Stromal cell of bone marrow (primary cell): ENCODE data around the gene NUP88.
"Not testable (repeated sequence)": the region's sequence is repeated elsewhere in the genome, so short reads cannot be mapped to it uniquely, and the experiment has no call there.

Experiments
- DNase-seq: peaks from one replicate; pipeline ENCODE4 v3.0.0-alpha.2; 2012; ENCODE audit warnings: low read depth

Gene NUP88

DNA sequence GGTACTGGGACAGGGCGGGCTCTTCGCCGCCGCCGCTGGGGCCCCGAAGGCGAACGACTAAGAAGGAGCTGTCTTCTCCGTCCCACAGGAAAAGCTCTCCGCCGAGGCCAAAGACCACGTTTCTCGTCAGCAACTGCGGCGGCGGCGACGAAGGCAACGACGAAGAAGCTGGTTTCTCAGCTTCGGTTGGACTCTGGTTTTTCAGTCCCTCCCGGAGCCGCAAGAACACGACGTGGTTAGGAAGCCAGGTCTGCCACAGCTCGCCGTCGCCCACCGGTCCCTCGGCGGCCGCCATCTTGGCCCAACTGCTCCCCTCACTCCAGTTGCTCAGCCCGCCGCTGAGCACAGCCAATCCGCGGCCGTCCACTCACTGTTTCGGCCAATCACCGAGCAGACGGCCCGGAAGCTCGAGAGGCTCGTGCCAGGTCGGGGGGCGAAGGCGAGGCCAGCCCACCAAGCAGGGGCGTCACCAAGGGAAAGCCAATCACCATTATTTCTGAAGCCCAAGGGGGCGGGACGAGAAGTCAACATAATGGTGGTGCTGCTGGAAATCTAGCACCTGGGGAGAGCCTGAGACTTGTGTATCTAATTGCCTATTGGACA, at the start of gene NUP88:
Gene NUP88, minus strand, starts transcription at position 307 of the 603 bp plus-strand sequence. Its CDS starts 12 bp downstream, at position 295.
- DNase-seq = peak; percentile 94

GRCh38 chr17:5468075-5468473, 48.6 kb upstream of the NUP88 start:
- DNase-seq = no peak

DNA sequence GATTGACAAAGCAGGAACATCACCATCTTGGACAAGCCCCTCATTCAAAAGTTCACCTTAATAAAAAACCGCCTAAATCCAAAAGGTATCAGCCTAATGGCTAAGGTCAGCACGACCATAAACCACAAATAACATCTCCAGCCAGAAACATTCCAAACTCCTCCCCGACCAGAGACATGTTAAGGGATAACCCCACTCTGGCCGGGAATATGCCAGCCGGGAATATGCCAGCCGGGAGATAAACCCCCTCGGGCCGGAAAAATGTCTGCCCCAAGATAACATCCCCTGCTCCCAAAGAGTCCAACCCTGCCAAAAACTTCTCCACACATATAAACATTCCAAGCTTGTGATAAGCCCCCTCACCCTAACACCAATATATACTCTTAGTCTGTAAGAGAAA, 48.0 kb upstream of the NUP88 start:
- DNase-seq = no peak

- DNase-seq = no peak
Measured at GRCh38 chr17:5466295-5466694, 46.8 kb upstream of the NUP88 start.

DNA sequence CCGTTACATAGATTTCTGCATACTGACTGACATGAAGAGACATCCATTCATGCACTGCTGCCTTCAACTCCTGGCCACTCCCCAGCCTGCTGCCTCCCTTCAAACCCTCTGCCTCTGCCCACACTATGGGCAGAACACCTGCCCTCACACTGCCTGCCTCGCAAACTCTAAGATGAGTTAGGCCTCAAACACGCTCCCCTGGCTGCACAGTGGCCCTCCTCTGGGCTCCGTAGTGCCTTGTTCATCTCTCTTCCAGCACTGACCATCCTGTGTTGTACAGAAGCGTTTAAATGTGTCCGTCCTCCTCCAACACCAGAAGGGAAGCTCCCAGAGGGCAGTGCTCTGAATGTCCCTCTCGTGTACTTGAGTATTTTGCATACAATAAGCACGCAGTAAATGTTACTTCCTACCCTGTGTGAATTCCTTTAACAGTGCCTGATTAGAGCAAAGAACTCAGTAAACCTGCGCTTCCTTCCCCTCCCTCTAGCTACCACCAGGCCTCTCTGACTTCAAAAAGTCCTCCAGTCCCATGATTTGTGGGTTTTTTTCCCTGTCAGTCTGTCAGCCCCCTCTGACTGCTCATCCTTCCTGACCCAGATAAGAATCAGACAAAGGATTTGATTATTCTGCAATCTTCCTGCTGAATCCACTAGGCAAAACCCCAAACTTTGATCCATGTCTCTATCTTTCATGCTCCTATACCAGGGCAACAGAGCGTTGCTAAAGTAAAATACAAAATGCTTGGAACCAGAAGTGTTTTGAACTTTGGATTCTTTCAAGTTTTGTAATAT, 45.5 kb upstream of the NUP88 start:
- no peak for DNase-seq

GRCh38 chr17:5446786-5447185, 27.3 kb upstream of the NUP88 start:
- no peak for DNase-seq

DNA sequence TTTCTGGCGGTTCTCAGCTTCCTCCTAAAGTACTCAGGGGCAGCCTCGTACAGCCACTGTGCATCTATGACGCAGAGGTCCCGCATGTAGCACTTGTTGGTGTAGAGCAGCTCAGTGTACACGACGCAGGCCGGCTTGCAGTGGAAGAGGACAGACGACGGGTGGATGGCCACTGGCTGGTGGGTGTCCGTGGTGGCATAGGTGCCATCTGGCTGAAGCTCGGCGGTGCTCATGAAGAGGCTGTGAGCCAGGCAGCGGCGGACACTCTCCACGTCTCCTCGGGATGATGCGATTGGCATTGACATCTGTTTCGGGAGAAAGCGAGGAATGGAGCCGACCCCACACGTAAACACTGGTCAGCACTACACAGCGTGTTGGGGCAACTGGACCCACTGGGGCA, 24.7 kb upstream of the NUP88 start:
- DNase-seq = no peak

DNA sequence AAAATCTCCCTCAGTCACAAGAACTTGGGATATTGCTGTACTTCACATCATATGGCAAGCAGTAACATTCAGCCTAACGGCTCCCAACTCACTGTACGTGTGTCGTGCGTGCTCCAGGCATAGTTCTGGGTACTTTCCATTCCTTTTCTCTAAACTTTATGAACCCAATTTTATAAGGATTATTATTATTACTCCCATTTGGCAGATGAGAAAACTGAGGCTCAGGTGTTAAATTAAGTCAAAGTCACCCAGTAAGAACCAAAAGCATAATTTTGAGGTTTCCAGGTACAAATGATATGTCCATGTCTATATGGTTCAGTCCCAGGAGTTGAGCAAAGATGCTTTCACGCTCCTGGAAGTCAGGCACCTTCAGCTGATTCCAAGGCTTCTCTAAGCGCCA, 24.3 kb upstream of the NUP88 start:
- DNase-seq = no peak

- no peak for DNase-seq
Measured at GRCh38 chr17:5439446-5439764, 19.9 kb upstream of the NUP88 start.

DNA sequence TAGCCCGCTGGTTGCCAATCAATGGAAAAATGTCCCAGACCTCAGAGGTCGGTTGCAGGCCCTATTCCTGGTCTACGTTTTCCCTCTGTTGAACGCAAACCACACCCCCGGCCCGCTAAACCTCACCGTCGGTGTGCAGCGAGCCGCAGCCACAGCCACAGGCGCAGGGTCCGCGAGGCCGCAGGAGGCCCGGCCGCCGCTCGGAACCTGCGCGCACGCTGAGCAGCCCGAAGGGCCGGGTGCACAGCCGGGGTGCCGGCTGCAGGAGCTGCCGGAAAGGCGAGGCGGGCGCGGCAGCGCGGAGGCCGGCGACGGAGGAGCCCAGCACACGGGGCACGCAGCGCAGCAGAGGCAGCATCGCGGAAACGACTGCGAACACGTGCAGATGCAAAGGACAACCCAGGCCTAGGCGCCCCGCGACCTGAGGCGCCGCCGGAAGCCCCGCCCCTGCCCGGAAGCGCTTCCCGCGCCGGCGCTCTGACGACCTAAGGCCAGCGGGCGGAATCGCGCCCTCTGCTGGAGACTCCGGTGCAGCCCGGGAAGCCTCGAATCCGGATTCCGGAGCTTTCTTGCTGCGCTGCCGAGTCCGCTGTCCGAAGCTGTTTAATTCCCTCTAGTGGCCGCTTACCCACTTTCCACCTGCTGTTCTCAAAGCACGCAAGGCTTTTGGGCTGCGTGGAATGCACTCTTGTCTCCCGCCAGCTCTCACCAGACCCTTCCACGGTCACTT, 19.4 kb upstream of the NUP88 start, which contains the start of gene C1QBP:
Gene C1QBP, minus strand, starts transcription at position 440 of the 730 bp plus-strand sequence. Its CDS starts 82 bp downstream, at position 358.
- peak; percentile 82 for DNase-seq

- DNase-seq = no peak
Measured at GRCh38 chr17:5437721-5438317, 18.4 kb upstream of the NUP88 start.

DNA sequence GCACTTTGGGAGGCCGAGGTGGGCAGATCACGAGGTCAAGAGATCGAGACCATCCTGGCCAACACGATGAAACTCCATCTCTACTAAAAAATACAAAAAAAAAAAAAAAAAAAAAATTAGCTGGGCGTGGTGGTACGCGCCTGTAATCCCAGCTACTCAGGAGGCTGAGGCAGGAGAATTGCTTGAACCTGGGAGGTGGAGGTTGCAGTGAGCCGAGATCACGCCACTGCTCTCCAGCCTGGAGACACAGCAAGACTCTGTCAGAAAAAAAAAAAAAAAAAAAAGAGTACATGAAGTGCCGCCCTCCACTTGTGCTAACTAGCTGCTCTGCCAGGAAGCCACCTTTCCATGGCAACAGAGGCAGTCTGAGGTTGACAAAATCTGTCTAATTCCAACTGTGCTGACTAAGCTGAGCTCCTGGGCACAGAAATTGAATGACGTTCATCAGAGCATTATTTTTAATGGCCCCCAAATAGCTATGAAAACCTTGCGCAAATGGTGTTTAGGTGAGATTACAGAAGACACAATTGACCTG, 16.4 kb upstream of the NUP88 start:
- DNase-seq = not testable (repeated sequence)

DNA sequence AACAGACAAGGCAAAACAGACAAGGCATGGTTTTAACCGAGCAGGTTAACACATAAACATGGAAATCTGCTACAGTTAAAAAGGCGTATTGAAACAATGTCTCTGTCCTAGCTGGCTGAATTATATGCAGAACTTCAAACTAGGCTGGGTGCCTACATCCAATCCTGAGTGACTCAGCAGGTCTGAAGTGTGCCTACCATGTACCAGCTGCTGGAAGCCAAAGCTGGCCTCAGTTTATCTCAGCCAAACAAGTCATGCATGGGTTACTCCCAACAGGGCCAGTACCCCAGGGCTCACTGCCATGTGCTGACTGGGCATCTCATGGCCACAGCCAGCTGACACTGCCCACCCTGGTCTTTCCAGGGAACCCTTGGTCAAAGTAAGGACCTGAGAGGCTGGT, 15.5 kb upstream of the NUP88 start:
- no peak for DNase-seq

- DNase-seq = no peak
Measured at GRCh38 chr17:5431949-5432556, 12.6 kb upstream of the NUP88 start.

DNA sequence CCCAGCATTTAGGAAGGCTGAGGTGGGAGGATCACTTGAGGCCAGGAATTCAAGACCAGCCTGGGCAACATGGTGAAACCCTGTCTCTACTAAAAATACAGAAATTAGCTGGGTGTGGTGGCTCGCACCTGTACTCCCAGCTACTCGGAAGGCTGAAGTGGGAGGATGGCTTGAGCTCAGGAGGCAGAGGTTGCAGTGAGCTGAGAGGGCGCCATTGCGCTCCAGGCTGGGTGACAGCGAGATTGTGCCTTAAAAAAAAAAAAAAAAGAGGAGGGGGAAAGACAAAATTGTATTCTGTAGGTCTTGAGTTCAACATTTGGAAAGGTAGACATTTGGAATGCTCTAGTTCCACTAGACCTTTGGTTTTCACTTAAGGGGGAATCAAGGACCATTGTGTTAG, 11.8 kb upstream of the NUP88 start:
- not testable (repeated sequence) for DNase-seq

- no peak for DNase-seq
Measured at GRCh38 chr17:5430413-5430999, 11.0 kb upstream of the NUP88 start.

DNA sequence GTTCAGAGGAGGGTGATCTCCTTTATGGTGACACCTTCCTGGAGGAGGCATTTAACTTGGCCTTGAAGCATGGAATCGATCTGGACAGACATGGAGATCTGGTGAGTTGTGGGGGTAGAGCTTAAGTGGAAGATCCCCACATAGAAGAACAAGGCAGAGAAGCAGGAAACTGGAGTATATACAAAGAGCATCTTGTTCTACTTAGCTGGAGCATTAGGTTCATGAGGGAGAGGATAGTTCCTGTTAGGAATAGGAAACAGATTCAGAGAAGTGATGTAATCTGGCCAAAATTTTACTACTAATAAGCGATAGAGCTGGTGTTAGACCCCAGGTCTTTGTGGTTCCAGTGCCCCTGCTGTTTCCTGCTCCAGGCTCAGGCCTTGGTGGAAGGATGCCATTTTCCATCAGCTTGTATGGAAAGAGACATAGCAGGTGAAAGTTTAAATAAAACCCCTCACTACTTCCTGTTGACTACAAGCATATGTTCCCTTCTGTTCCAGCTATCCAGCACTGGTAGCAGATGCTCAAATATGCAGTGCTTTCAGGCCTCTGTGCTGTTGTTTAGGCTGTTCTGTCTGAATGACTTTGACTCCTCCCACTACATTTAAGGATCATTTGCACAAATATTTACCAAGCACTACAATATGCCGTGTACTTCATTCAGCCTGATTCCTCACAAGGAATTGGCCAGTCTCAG, 9.9 kb upstream of the NUP88 start:
- no peak for DNase-seq

DNA sequence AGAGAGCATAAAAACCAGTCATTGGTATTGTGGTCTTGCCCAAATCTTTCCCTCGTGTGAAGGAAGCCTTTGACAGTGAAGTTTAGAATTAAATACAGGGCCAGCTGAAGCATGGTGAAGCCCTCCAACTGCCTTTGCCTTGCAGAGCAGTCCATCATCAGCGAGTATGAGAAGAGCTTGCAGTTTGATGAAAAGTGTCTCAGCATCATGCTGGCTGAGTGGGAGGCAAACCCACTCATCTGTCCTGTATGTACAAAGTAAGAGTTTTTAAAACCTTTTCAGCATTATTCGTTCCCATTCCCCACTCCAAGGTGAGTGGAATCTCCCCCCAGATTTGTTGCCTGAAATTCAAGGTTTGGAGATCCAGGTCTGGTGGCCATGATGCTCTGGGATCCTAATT, 6.4 kb upstream of the NUP88 start:
- no peak for DNase-seq

- no peak for DNase-seq
Measured at GRCh38 chr17:5424909-5425308, 5.4 kb upstream of the NUP88 start.

DNA sequence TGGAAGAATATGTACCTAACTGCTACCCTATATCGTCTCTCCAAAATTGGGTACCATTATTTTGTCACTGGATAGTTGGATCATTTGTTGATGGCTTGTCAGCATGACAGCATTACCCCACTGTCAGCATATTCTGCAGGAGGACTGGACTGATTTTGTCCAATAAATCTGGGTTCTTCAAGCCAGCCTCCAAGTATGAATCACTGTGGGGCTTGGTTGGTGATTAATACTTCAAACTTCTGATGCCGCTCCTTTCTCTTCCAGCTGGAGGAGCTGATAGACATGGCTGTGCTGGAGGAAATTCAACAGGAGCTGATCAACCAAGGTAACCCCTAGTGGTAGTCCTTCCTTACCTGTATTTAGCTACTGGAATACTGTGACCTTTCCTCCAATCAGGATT, 3.0 kb upstream of the NUP88 start:
- DNase-seq = peak; percentile 70
